HG02884 (cell line): ENCODE measurements around the gene PHETA1.
A peak's percentile ranks its signal among the peaks of the same experiment; 100 is the strongest.
"Not testable (repeated sequence)": the region's sequence is repeated elsewhere in the genome, so short reads cannot be mapped to it uniquely, and the experiment has no call there.

Experiments used
- ATAC-seq: cut with Tn5 transposase; IDR thresholded peaks from one replicate; pipeline ENCODE4 v1.9.1; 2021; ENCODE audit warnings: mild to moderate bottlenecking, moderate library complexity; ENCODE audit not compliant: unreplicated experiment

The PHETA1 gene

GRCh38 chr12:111405859-111406473 lies 37.1 kb upstream of the PHETA1 start, which contains the start of gene SH2B3:
Gene SH2B3 (plus strand): TSS chr12:111405923. CDS start chr12:111418146, 12,223 bp downstream.
- ATAC-seq: peak; percentile 10

- peak; percentile 47 for ATAC-seq
These were observed 36.4 kb upstream of the PHETA1 start for GRCh38 chr12:111405149-111405858.

- no peak for ATAC-seq
These were observed 35.7 kb upstream of the PHETA1 start for GRCh38 chr12:111404362-111405148.

GRCh38 chr12:111402490-111402824 lies 33.6 kb upstream of the PHETA1 start:
- ATAC-seq: not testable (repeated sequence)

GRCh38 chr12:111401167-111401605 lies 32.3 kb upstream of the PHETA1 start:
- ATAC-seq: no peak

- ATAC-seq: not testable (repeated sequence)
These were observed 31.0 kb upstream of the PHETA1 start for GRCh38 chr12:111399741-111400404.

- ATAC-seq: no peak
These were observed 29.6 kb upstream of the PHETA1 start for GRCh38 chr12:111398530-111398929.

- ATAC-seq: no peak
These were observed 28.0 kb upstream of the PHETA1 start for GRCh38 chr12:111396726-111397445.

- ATAC-seq: not testable (repeated sequence)
These were observed 27.4 kb upstream of the PHETA1 start for GRCh38 chr12:111396271-111396670.

- no peak for ATAC-seq
These were observed 26.7 kb upstream of the PHETA1 start for GRCh38 chr12:111395336-111396187.

GRCh38 chr12:111394480-111394879 lies 25.6 kb upstream of the PHETA1 start:
- no peak for ATAC-seq

GRCh38 chr12:111393700-111394300 lies 24.9 kb upstream of the PHETA1 start:
- no peak for ATAC-seq

GRCh38 chr12:111390910-111391309 lies 22.0 kb upstream of the PHETA1 start:
- ATAC-seq: no peak

- no peak for ATAC-seq
These were observed 20.7 kb upstream of the PHETA1 start for GRCh38 chr12:111389635-111390034.

- ATAC-seq: no peak
These were observed 18.9 kb upstream of the PHETA1 start for GRCh38 chr12:111387747-111388323.

- no peak for ATAC-seq
These were observed 18.0 kb upstream of the PHETA1 start for GRCh38 chr12:111386885-111387284.

- no peak for ATAC-seq
These were observed 15.7 kb upstream of the PHETA1 start for GRCh38 chr12:111384596-111384995.

GRCh38 chr12:111379942-111380554 lies 11.2 kb upstream of the PHETA1 start:
- ATAC-seq: no peak
